Neutrophil (primary cell): ENCODE results near the gene DECR2.

Experiments used
- H3K27ac ChIP-seq: fragments of 200-600 bp; sonication (generic); 2 replicates; pipeline ENCODE4 v1.5.1; 2016; ENCODE audit warnings: mild to moderate bottlenecking, moderate library complexity
- H3K27me3 ChIP-seq: fragments of 200-600 bp; sonication (generic); 2 replicates; pipeline ENCODE4 v1.6.0; 2016; ENCODE audit warnings: mild to moderate bottlenecking
- H3K36me3 ChIP-seq: fragments of 200-600 bp; sonication (generic); 2 replicates; pipeline ENCODE4 v1.5.1; 2017
- H3K4me1 ChIP-seq, 2 experiments: fragments of 200-600 bp in 1 of 2; sonication (generic) in 1 of 2; 1 replicate in 1 of 2; 2 replicates in 1 of 2; pipeline versions ENCODE4 v1.5.1 to v1.6.1; 2013 to 2016; ENCODE audit warnings: low read depth in 1 of 2, low read length in 1 of 2, mild to moderate bottlenecking in 1 of 2, moderate library complexity in 1 of 2; ENCODE audit not compliant: control insufficient read depth in 1 of 2, insufficient read depth in 1 of 2
- H3K4me3 ChIP-seq, 2 experiments: fragments of 200-600 bp in 1 of 2; sonication (generic) in 1 of 2; 1 replicate in 1 of 2; 2 replicates in 1 of 2; pipeline ENCODE4 v1.5.1; 2013 to 2016; ENCODE audit warnings: low read depth in 1 of 2, low read length in 1 of 2, mild to moderate bottlenecking in 1 of 2, moderate library complexity in 1 of 2
- H3K9me3 ChIP-seq: fragments of 200-600 bp; sonication (generic); 2 replicates; pipeline ENCODE4 v1.5.1; 2016
- TF ChIP-seq, protein P1 (sequence below): fragments of 200-600 bp; sonication (generic); IDR thresholded peaks from 2 replicates; pipeline ENCODE4 v1.5.1; 2016; ENCODE audit warnings: antibody characterized with exemption

Gene DECR2

GRCh38 chr16:401468-402348, at the start of gene DECR2:
Gene DECR2, plus strand, starts transcription at chr16:401885. Its CDS starts 79 bp downstream, at chr16:401964.
- H3K27ac ChIP-seq = peak within 1 kb of the TSS; percentile 95
- TF ChIP-seq, protein P1, sequence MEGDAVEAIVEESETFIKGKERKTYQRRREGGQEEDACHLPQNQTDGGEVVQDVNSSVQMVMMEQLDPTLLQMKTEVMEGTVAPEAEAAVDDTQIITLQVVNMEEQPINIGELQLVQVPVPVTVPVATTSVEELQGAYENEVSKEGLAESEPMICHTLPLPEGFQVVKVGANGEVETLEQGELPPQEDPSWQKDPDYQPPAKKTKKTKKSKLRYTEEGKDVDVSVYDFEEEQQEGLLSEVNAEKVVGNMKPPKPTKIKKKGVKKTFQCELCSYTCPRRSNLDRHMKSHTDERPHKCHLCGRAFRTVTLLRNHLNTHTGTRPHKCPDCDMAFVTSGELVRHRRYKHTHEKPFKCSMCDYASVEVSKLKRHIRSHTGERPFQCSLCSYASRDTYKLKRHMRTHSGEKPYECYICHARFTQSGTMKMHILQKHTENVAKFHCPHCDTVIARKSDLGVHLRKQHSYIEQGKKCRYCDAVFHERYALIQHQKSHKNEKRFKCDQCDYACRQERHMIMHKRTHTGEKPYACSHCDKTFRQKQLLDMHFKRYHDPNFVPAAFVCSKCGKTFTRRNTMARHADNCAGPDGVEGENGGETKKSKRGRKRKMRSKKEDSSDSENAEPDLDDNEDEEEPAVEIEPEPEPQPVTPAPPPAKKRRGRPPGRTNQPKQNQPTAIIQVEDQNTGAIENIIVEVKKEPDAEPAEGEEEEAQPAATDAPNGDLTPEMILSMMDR = peak; percentile 60
- H3K4me1 ChIP-seq = peaks cover 28 to 34% of the 10 kb centered on the region in 2 experiments
- H3K27me3 ChIP-seq = peaks cover 2% of the 10 kb centered on the region
- H3K9me3 ChIP-seq = no peaks in the 10 kb centered on the region
- no peaks in the 10 kb centered on the region for H3K36me3 ChIP-seq
- H3K4me3 ChIP-seq = peak within 1 kb of the TSS; percentile 86 to 97

GRCh38 chr16:352547-353403, 48.9 kb upstream of the DECR2 start, which contains the start of gene AXIN1:
Gene AXIN1, minus strand, starts transcription at chr16:352723. Its CDS starts 5,698 bp downstream, at chr16:347025.
- H3K4me1 ChIP-seq = peaks cover 29 to 37% of the 10 kb centered on the region in 2 experiments
- H3K27me3 ChIP-seq = no peaks in the 10 kb centered on the region
- H3K9me3 ChIP-seq = no peaks in the 10 kb centered on the region
- peaks cover 5% of the 10 kb centered on the region for H3K36me3 ChIP-seq
- H3K4me3 ChIP-seq = peak within 1 kb of the TSS; percentile 66 to 76
- peak within 1 kb of the TSS; percentile 77 for H3K27ac ChIP-seq
- TF ChIP-seq, protein P1 = peak; percentile 99

- Histone ChIP-seq H3K27me3 (no peaks in the 10 kb centered on the region), H3K4me1 (peaks cover 22 to 28% of the 10 kb centered on the region in 2 experiments), H3K36me3 (peaks cover 5% of the 10 kb centered on the region), H3K9me3 (no peaks in the 10 kb centered on the region), H3K4me3 (peak overlapping the region; percentile 62 to 76), H3K27ac (peak overlapping the region; percentile 77)
- TF ChIP-seq, protein P1 = no peak
These were observed 48.0 kb upstream of the DECR2 start for GRCh38 chr16:353404-354290.

DNA sequence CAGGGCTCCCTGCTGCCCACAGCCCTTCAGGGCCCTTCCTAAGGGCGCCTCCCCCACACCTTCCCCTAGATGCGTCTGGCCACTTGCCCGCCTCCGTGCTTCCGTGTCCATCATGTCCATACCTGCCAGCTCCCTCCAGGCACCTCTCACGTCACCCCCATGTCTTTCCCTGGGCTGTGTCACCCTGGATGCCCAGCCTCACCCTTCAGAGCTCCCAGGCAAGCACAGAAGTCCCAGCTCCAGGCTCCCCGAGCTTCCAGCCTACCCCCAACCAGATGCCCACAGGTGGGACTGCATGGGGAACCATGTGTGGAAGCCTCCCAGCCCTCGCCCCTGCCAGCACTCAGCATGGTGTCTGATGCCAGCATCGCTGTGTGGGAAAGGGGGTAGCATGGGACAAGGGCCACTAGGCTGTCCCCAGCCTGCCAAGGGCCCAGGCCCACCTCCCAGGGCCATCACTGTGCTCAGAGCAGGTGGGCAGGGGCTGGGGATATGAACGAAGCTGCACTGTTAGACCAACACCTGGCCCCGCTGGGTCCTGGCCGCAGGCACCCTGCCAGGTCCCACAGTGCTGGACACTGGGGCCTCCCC, 47.3 kb upstream of the DECR2 start:
- Histone ChIP-seq H3K9me3 (no peaks in the 10 kb centered on the region), H3K27me3 (no peaks in the 10 kb centered on the region), H3K36me3 (peaks cover 5% of the 10 kb centered on the region), H3K4me1 (peaks cover 22 to 28% of the 10 kb centered on the region in 2 experiments), H3K4me3 (no peak overlapping the region), H3K27ac (peak overlapping the region; percentile 77)
- TF ChIP-seq, protein P1 = no peak
